Spleen (tissue), 11 donors: ENCODE results near the gene DNM2. TPM values are rescaled to one million over a fixed set of nuclear protein-coding genes. Genes with fewer than 3 reads are reported as not detected.
A peak's percentile ranks its signal among the peaks of the same experiment; 100 is the strongest.

ENCODE experiments used
- DNase-seq: peaks from one replicate; pipeline ENCODE4 v3.0.0-alpha.2; 2020
- H3K27ac ChIP-seq, 8 donors: fragments of 200-600 bp; sonication (generic) in 7 of 8; 1 replicate in 4 of 8; 2 replicates in 4 of 8; pipeline versions ENCODE4 v1.5.0 to v1.8.0; 2016 to 2021; ENCODE audit warnings: inconsistent platforms in 4 of 8, mild to moderate bottlenecking in 4 of 8, moderate library complexity in 1 of 8
- H3K27me3 ChIP-seq, 7 donors: fragments of 200-600 bp; sonication (generic) in 6 of 7; replicated peaks in 1 of 7; 1 replicate in 4 of 7; 2 replicates in 3 of 7; pipeline versions ENCODE4 v1.5.0 to v1.8.0; 2016 to 2021; ENCODE audit warnings: inconsistent platforms in 3 of 7, mild to moderate bottlenecking in 1 of 7
- H3K36me3 ChIP-seq, 6 donors: fragments of 200-600 bp; sonication (generic) in 5 of 6; 1 replicate in 4 of 6; 2 replicates in 2 of 6; pipeline versions ENCODE4 v1.5.0 to v1.8.0; 2016 to 2021; ENCODE audit warnings: inconsistent platforms in 2 of 6
- H3K4me1 ChIP-seq, 6 donors: fragments of 200-600 bp; sonication (generic) in 5 of 6; 1 replicate in 3 of 6; 2 replicates in 3 of 6; pipeline versions ENCODE4 v1.5.0 to v1.8.0; 2016 to 2021; ENCODE audit warnings: inconsistent platforms in 3 of 6
- H3K4me3 ChIP-seq, 8 donors: fragments of 200-600 bp; sonication (generic) in 7 of 8; 1 replicate in 4 of 8; 2 replicates in 4 of 8; pipeline versions ENCODE4 v1.5.0 to v1.8.0; 2016 to 2021; ENCODE audit warnings: inconsistent platforms in 4 of 8, mild to moderate bottlenecking in 4 of 8, moderate library complexity in 2 of 8
- H3K9me3 ChIP-seq, 8 donors: fragments of 200-600 bp; sonication (generic) in 7 of 8; 1 replicate in 4 of 8; 2 replicates in 4 of 8; pipeline versions ENCODE4 v1.5.0 to v1.8.0; 2016 to 2021; ENCODE audit warnings: inconsistent platforms in 4 of 8
- CTCF ChIP-seq, 11 experiments: fragments of 200-600 bp in 7 of 11; fragments of 450-650 bp in 4 of 11; sonication (generic) in 4 of 11; IDR thresholded peaks in 8 of 11; conservative IDR thresholded peaks in 3 of 11; 1 replicate in 7 of 11; 2 replicates in 4 of 11; pipeline versions ENCODE4 v1.4.0 to v1.8.0; 2016 to 2021; ENCODE audit warnings: antibody characterized with exemption in 11 of 11, inconsistent platforms in 4 of 11, mild to moderate bottlenecking in 1 of 11
- POLR2A ChIP-seq, 3 donors: fragments of 450-650 bp; IDR thresholded peaks; one replicate each; pipeline ENCODE4 v1.5.1; 2017; ENCODE audit warnings: antibody characterized with exemption in 3 of 3, mild to moderate bottlenecking in 1 of 3
- POLR2AphosphoS5 ChIP-seq, 3 donors: sonication (generic); formaldehyde crosslinking; IDR thresholded peaks; one replicate each; pipeline ENCODE4 v1.5.1; 2017; ENCODE audit warnings: antibody characterized with exemption in 3 of 3
- WGBS, 5 donors: extraction: QIAGEN DNeasy Blood & Tissue Kit in 3 of 5; methylation state at CpG; one replicate each; pipeline versions ENCODE4 v1.1.5 to v1.1.7; 2013 to 2018; 5-methylcytosine and 5-hydroxymethylcytosine counted together
- intact Hi-C: fragments of 100-400 bp; cut with DNase I; formaldehyde crosslinking; loops from one replicate; pipeline ENCODE4 v1.15.0; 2023; ENCODE audit warnings: low total_unique reads
- polyA plus RNA-seq, 3 donors: library from polyadenylated mRNA; stranded (reverse); fragments of 200-250 nt; gene quantifications; one replicate each; pipeline ENCODE4 v1.2.1, GENCODE V29; 2013
- total RNA-seq, 7 donors: library from RNA; depleted of rRNA in 3 of 7; stranded (reverse); fragments of >200 nt in 3 of 7; fragmentation: NEBNext Ultra II Directional in 4 of 7; extraction: Animal tissue kit (Norgen Biotek cat#: 25700) in 4 of 7; gene quantifications; one replicate each; pipeline versions ENCODE4 v1.1.0 to v1.2.1, GENCODE V29; 2016 to 2021
- donor health status: healthy with polysubstance abuse.
- donor health status: DM: no; HTN: no; CAD: no; lungs with moderate emphysema.
- donor health status: DM: no; HTN: no; CAD: no.
- donor health status: Bipolar disorder and iron deficiency.
- donor health status: healthy.
- donor health status: DM: no; HTN: no; CAD: no.
- donor health status: DM: yes; HTN: yes; CAD: no.

DNM2 gene
- total and polyA plus RNA-seq, 10 donors: 57.1 to 298 (median 193) TPM

GRCh38 chr19:10695401-10696398 lies 22.2 kb upstream of the DNM2 start:
- intact Hi-C loops: loop anchor here (5.0 kb wide), 1 partner anchor 113 kb away; no protein-coding TSS in a partner anchor
- WGBS, 5 donors: 9 to 13% (median 10%) methylated on average over 56 to 59 of the region's 59 CpGs
- no peak overlapping the region for H3K27ac ChIP-seq
- peaks cover 10 to 31% (median 17%) of the 10 kb centered on the region in 6 donors for H3K4me1 ChIP-seq
- peaks cover 0 to 22% (median 20%) of the 10 kb centered on the region in 6 donors for H3K36me3 ChIP-seq
- peak; percentile 97 for DNase-seq
- H3K4me3 ChIP-seq: peak overlapping the region in 6 of 8 donors; percentile 17 to 60 (median 23)
- no peaks in the 10 kb centered on the region for H3K27me3 ChIP-seq
- H3K9me3 ChIP-seq: no peaks in the 10 kb centered on the region
- peak in 1 of 11 experiments; percentile 18 for TF ChIP-seq CTCF (IDR thresholded peaks at IDR 0.05 in 8 of 11, conservative IDR thresholded peaks at IDR 0.05 in 3 of 11)
- TF ChIP-seq POLR2A (IDR thresholded peaks at IDR 0.05): no peak
- TF ChIP-seq POLR2AphosphoS5 (IDR thresholded peaks at IDR 0.05): peak; percentile 39 to 85 (median 66)

GRCh38 chr19:10699650-10700335 lies 18.1 kb upstream of the DNM2 start:
- TF ChIP-seq CTCF (IDR thresholded peaks at IDR 0.05 in 8 of 11, conservative IDR thresholded peaks at IDR 0.05 in 3 of 11): peak in 10 of 11 experiments; percentile 29 to 72 (median 57)
- no peak for TF ChIP-seq POLR2AphosphoS5 (IDR thresholded peaks at IDR 0.05)
- TF ChIP-seq POLR2A (IDR thresholded peaks at IDR 0.05): no peak
- DNase-seq: no peak
- peaks cover 0 to 8% (median 0%) of the 10 kb centered on the region in 6 donors for H3K36me3 ChIP-seq
- H3K4me3 ChIP-seq: no peak overlapping the region
- WGBS, 5 donors: 37 to 49% (median 39%) methylated on average over 15 of the region's 15 CpGs
- intact Hi-C loops: loop anchor here (5.0 kb wide), 1 partner anchor 117 kb away; no protein-coding TSS in a partner anchor
- no peaks in the 10 kb centered on the region for H3K27me3 ChIP-seq
- peaks cover 19 to 49% (median 33%) of the 10 kb centered on the region in 6 donors for H3K4me1 ChIP-seq
- no peaks in the 10 kb centered on the region for H3K9me3 ChIP-seq
- no peak overlapping the region for H3K27ac ChIP-seq

- TF ChIP-seq CTCF (IDR thresholded peaks at IDR 0.05 in 8 of 11, conservative IDR thresholded peaks at IDR 0.05 in 3 of 11) (peak in 1 of 11 experiments; percentile 17), POLR2A (IDR thresholded peaks at IDR 0.05) (no peak)
- Histone ChIP-seq H3K9me3 (no peaks in the 10 kb centered on the region), H3K27me3 (no peaks in the 10 kb centered on the region), H3K4me3 (peak overlapping the region; percentile 68 to 99 (median 92)), H3K4me1 (peaks cover 9 to 30% (median 17%) of the 10 kb centered on the region in 6 donors), H3K36me3 (peaks cover 0 to 15% (median 0%) of the 10 kb centered on the region in 6 donors), H3K27ac (peak overlapping the region in 6 of 8 donors; percentile 62 to 84 (median 76))
- intact Hi-C loops: no loop called here
- 3 to 8% (median 5%) methylated on average over 19 to 24 of the region's 24 CpGs for WGBS, 5 donors
- DNase-seq: no peak
These were observed 15.8 kb upstream of the DNM2 start for GRCh38 chr19:10701955-10702525.
